ENCODE data around the gene SULT1A3. TPM values are rescaled to one million over a fixed set of nuclear protein-coding genes. Genes with fewer than 3 reads are reported as not detected.
"Not testable (repeated sequence)": the region's sequence is repeated elsewhere in the genome, so short reads cannot be mapped to it uniquely, and the experiment has no call there.

Gene SULT1A3
- total RNA-seq, 6 experiments from 2014 or later = 3.4 to 8.9 (median 4.1) TPM

DNA sequence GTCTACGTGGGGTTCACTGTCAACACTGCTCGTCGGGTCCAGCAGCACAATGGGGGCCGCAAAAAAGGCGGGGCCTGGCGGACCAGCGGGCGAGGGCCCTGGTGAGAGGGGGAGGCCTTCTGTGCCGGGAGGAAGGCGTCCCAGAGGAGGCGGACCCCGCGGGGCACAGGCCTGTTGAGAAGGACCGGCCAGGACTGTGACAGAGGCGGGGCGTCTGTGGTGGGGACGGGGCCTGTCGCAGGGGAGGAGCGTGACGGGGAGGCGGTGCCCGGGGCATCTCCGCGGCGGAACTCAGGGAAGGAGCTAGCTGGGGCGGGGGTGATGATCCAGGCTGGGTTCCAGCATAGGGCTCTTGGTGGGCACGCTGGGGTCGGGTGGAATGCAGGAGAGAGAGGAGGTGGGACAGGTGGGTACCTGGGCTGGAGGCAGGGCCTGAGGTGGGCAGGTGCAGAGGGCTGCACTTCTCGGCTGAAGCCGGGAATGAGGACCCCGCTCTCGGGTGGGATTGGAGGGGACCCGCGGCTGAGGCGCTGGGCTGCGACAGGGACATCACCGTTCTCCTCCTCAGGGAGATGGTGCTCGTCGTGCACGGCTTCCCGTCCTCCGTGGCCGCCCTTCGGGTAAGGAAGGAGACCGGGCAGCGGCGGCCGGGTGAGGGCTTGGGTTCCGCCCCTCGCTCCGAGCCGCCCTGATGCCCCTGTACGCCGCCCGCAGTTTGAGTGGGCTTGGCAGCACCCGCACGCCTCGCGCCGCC is 4.7 kb upstream of the SULT1A3 start:
- H3K4me1 Mint-ChIP-seq (ENCODE audit: low read depth); H3K4me3 Mint-ChIP-seq; H3K9me3 Mint-ChIP-seq; H3K27ac Mint-ChIP-seq; H3K36me3 Mint-ChIP-seq (ENCODE audit: low read depth); H3K27me3 Mint-ChIP-seq (ENCODE audit: insufficient read depth): not testable (repeated sequence)
- DNase-seq = peak; percentile 0

DNA sequence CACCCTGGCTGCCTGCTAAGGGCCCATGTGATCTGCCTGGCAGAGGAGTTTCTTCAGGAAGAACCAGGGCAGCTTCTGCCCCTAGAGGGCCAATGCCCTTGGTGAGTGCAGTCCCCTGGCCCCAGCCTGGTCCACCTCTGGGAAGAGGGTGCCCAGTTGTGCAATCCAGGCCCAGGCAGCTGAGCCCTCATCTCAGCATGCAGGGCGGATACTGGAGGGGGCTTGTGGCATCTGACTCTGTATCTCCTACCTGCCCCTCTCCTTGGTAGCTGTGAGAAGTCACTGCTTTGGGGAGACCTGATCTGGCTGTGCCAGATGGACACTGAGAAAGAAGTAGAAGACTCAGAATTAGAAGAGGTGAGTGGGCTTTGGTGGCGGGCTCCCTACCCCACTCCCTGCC is 2.1 kb upstream of the SULT1A3 start:
- H3K4me1 Mint-ChIP-seq (ENCODE audit: low read depth) = not testable (repeated sequence)

GRCh38 chr16:30199608-30200343 is 721 bp downstream of the SULT1A3 start:
- DNase-seq; H3K36me3 Mint-ChIP-seq (ENCODE audit: low read depth); H3K27ac Mint-ChIP-seq; H3K27me3 Mint-ChIP-seq (ENCODE audit: insufficient read depth); H3K9me3 Mint-ChIP-seq; H3K4me1 Mint-ChIP-seq (ENCODE audit: low read depth); H3K4me3 Mint-ChIP-seq: not testable (repeated sequence)

More for the DNA sequence above, 2.1 kb upstream of the SULT1A3 start:
- not testable (repeated sequence) for H3K27ac Mint-ChIP-seq; H3K36me3 Mint-ChIP-seq (ENCODE audit: low read depth); H3K4me3 Mint-ChIP-seq; H3K9me3 Mint-ChIP-seq; DNase-seq; H3K27me3 Mint-ChIP-seq (ENCODE audit: insufficient read depth)

DNA sequence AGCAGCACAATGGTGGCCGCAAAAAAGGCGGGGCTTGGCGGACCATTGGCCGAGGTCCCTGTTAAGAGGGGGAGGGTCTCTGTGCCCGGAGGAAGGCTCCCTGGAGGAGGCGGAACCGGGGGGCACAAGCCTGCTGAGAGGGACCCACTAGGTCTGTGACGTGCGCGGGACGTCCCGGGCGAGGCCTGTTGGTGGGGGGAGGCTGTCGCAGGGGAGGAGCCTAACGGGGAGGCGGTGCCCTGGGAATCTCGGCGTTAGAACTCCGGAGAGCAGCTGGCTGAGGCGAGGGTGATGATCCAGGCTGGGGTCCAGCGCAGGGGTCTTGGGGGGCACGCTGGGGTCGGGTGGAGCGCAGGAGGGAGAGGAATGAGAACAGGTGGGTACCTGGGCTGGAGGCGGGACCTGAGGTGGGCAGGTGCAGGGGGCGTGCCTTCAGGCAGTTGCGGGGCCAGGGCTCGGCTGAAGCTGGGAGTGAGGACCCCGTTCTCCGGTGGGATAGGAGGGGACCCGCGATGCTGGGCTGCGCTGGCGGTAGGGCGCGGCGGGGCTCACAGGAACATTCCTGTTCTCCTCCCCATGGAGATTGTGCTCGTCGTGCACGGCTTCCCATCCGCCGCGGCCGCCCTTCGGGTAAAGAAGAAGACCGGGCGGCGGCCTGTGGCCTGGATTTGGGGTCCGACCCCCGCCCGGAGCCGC is 6.6 kb downstream of the SULT1A3 start:
- H3K4me1 Mint-ChIP-seq (ENCODE audit: low read depth); H3K9me3 Mint-ChIP-seq; H3K27me3 Mint-ChIP-seq (ENCODE audit: insufficient read depth); DNase-seq; H3K36me3 Mint-ChIP-seq (ENCODE audit: low read depth); H3K27ac Mint-ChIP-seq; H3K4me3 Mint-ChIP-seq: not testable (repeated sequence)

GRCh38 chr16:30206252-30206651 is 7.2 kb downstream of the SULT1A3 start:
- not testable (repeated sequence) for DNase-seq; H3K36me3 Mint-ChIP-seq (ENCODE audit: low read depth); H3K27me3 Mint-ChIP-seq (ENCODE audit: insufficient read depth); H3K4me1 Mint-ChIP-seq (ENCODE audit: low read depth); H3K4me3 Mint-ChIP-seq; H3K9me3 Mint-ChIP-seq; H3K27ac Mint-ChIP-seq

- H3K9me3 Mint-ChIP-seq; H3K36me3 Mint-ChIP-seq (ENCODE audit: low read depth); H3K27me3 Mint-ChIP-seq (ENCODE audit: insufficient read depth); H3K4me3 Mint-ChIP-seq; H3K4me1 Mint-ChIP-seq (ENCODE audit: low read depth): not testable (repeated sequence)
- peak; percentile 0 for DNase-seq
- H3K27ac Mint-ChIP-seq = peak overlapping the region; percentile 72
Measured at GRCh38 chr16:30207063-30207704, 8.1 kb downstream of the SULT1A3 start.

GRCh38 chr16:30209032-30209431 is 10.0 kb downstream of the SULT1A3 start:
- not testable (repeated sequence) for DNase-seq; H3K9me3 Mint-ChIP-seq; H3K4me3 Mint-ChIP-seq; H3K27me3 Mint-ChIP-seq (ENCODE audit: insufficient read depth); H3K36me3 Mint-ChIP-seq (ENCODE audit: low read depth); H3K4me1 Mint-ChIP-seq (ENCODE audit: low read depth); H3K27ac Mint-ChIP-seq

DNA sequence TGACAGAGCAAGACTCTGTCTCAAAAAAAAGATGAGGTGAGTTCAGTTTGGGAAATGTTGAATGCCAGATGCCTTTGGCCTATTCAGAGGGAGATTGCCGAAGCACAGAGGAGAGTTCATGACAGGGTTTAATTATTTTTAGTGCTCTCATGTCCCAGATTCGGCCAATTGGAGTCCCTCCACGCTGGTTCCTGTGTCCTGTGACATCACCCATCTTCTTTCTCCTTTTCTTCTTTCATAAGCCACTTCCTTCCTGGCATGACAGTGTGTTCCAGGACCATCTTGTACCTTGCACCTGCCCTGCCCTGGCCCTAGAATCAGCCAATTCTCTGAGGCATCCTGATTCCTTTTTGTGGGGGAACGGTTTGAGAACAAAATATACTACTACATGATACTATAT is 12.4 kb downstream of the SULT1A3 start:
- not testable (repeated sequence) for H3K36me3 Mint-ChIP-seq (ENCODE audit: low read depth); H3K9me3 Mint-ChIP-seq; H3K4me1 Mint-ChIP-seq (ENCODE audit: low read depth); H3K4me3 Mint-ChIP-seq; H3K27ac Mint-ChIP-seq; DNase-seq; H3K27me3 Mint-ChIP-seq (ENCODE audit: insufficient read depth)

DNA sequence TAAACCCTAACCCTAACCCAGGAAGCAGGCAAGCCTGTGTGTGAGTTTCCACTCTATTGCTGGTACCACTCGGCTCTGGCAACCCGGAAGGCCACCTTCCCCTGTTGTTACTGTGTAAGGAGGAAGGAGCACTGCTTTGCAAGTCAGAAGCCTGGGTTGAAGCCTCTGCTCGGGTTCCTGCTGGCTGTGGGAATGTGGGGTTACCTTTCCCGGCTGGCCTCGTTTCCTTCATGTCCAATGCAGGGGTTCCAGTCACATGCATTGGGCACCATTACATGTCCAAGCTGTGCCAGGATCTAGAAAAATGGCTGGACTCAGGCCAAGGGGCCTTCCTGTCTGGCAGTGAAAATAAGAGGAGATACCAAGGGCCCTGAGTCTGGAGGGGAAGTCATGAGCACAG is 18.0 kb downstream of the SULT1A3 start:
- H3K36me3 Mint-ChIP-seq (ENCODE audit: low read depth); H3K9me3 Mint-ChIP-seq; H3K27me3 Mint-ChIP-seq (ENCODE audit: insufficient read depth); H3K27ac Mint-ChIP-seq; H3K4me3 Mint-ChIP-seq; DNase-seq; H3K4me1 Mint-ChIP-seq (ENCODE audit: low read depth): not testable (repeated sequence)

DNA sequence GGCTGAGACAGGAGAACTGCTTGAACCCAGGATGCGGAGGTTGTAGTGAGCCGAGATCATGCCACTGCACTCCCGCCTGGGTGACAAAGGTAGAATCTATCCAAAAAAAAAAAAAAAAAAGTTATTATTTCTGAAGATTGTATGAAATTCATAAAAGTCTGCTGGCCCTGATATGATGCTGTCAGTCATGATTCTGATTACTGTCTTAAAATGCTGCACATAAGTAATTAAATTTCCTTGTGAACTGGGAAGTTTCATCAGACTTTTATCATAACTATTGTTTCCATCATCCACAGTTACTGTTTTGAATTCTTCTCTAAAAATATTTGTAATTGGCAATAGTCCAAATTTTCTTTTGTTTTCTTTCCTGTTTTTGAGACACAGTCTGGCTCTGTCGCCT is 49.3 kb downstream of the SULT1A3 start, which contains the start of gene NPIPB13:
TSS of gene NPIPB13 (minus strand) at position 101 of the 400 bp plus-strand sequence. CDS start 2,906 bp downstream, outside the sequence.
- not testable (repeated sequence) for H3K27me3 Mint-ChIP-seq (ENCODE audit: insufficient read depth); H3K4me1 Mint-ChIP-seq (ENCODE audit: low read depth); H3K4me3 Mint-ChIP-seq; H3K9me3 Mint-ChIP-seq; H3K36me3 Mint-ChIP-seq (ENCODE audit: low read depth); H3K27ac Mint-ChIP-seq; DNase-seq

Other genes starting within 250 kb of the SULT1A3 start
- gene TMEM219, start 237.2 kb upstream of the SULT1A3 start, total RNA-seq (2021; fragmentation: NEBNext Ultra II Directional; extraction: Animal tissue kit (Norgen Biotek cat#: 25700)) = 100 to 1,000 TPM; 105 to 122 (median 110) TPM
- 10 to 100 TPM; 50.4 to 56.9 (median 53.0) TPM for gene TAOK2, start 225.4 kb upstream of the SULT1A3 start, total RNA-seq (2021; fragmentation: NEBNext Ultra II Directional; extraction: Animal tissue kit (Norgen Biotek cat#: 25700))
- gene HIRIP3, start 203.6 kb upstream of the SULT1A3 start, total RNA-seq (2021; fragmentation: NEBNext Ultra II Directional; extraction: Animal tissue kit (Norgen Biotek cat#: 25700)) = 10 to 100 TPM in 5 of 6 experiments, 1 to 10 TPM in 1; 9.8 to 14.4 (median 13.4) TPM
- gene INO80E, start 203.0 kb upstream of the SULT1A3 start, total RNA-seq (2021; fragmentation: NEBNext Ultra II Directional; extraction: Animal tissue kit (Norgen Biotek cat#: 25700)) = 10 to 100 TPM; 61.0 to 77.4 (median 73.8) TPM
- under 1 TPM in 2 of 6 experiments, not detected in 4; 0.19 to 0.30 TPM for gene DOC2A, start 188.2 kb upstream of the SULT1A3 start, total RNA-seq (2021; fragmentation: NEBNext Ultra II Directional; extraction: Animal tissue kit (Norgen Biotek cat#: 25700))
- not detected for gene C16orf92, start 176.1 kb upstream of the SULT1A3 start, total RNA-seq (2021; fragmentation: NEBNext Ultra II Directional; extraction: Animal tissue kit (Norgen Biotek cat#: 25700))
- under 1 TPM in 4 of 6 experiments, not detected in 2; 0.28 to 0.39 (median 0.33) TPM for gene TLCD3B, start 168.0 kb upstream of the SULT1A3 start, total RNA-seq (2021; fragmentation: NEBNext Ultra II Directional; extraction: Animal tissue kit (Norgen Biotek cat#: 25700))
- 1,000 to 10,000 TPM; 1,621 to 1,937 (median 1,752) TPM for gene ALDOA, start 133.5 kb upstream of the SULT1A3 start, total RNA-seq (2021; fragmentation: NEBNext Ultra II Directional; extraction: Animal tissue kit (Norgen Biotek cat#: 25700))
- gene PPP4C, start 123.3 kb upstream of the SULT1A3 start, total RNA-seq (2021; fragmentation: NEBNext Ultra II Directional; extraction: Animal tissue kit (Norgen Biotek cat#: 25700)) = 100 to 1,000 TPM; 111 to 135 (median 123) TPM
- gene TBX6, start 107.3 kb upstream of the SULT1A3 start, total RNA-seq (2021; fragmentation: NEBNext Ultra II Directional; extraction: Animal tissue kit (Norgen Biotek cat#: 25700)) = under 1 TPM; 0.16 to 0.33 (median 0.26) TPM
- gene YPEL3, start 103.0 kb upstream of the SULT1A3 start, total RNA-seq (2021; fragmentation: NEBNext Ultra II Directional; extraction: Animal tissue kit (Norgen Biotek cat#: 25700)) = 10 to 100 TPM; 17.2 to 28.4 (median 19.1) TPM
- 1 to 10 TPM; 1.5 to 3.0 (median 2.3) TPM for gene GDPD3, start 85.7 kb upstream of the SULT1A3 start, total RNA-seq (2021; fragmentation: NEBNext Ultra II Directional; extraction: Animal tissue kit (Norgen Biotek cat#: 25700))
- 10 to 100 TPM; 58.5 to 89.3 (median 80.4) TPM for gene MAPK3, start 76.0 kb upstream of the SULT1A3 start, total RNA-seq (2021; fragmentation: NEBNext Ultra II Directional; extraction: Animal tissue kit (Norgen Biotek cat#: 25700))
- gene CORO1A, start 15.7 kb upstream of the SULT1A3 start, total RNA-seq (2021; fragmentation: NEBNext Ultra II Directional; extraction: Animal tissue kit (Norgen Biotek cat#: 25700)) = 1 to 10 TPM; 2.9 to 4.2 (median 3.7) TPM
- gene BOLA2B, start 5.6 kb upstream of the SULT1A3 start, total RNA-seq (2021; fragmentation: NEBNext Ultra II Directional; extraction: Animal tissue kit (Norgen Biotek cat#: 25700)) = 100 to 1,000 TPM; 113 to 142 (median 131) TPM
- gene SLX1A, start 5.4 kb upstream of the SULT1A3 start, total RNA-seq (2021; fragmentation: NEBNext Ultra II Directional; extraction: Animal tissue kit (Norgen Biotek cat#: 25700)) = 10 to 100 TPM; 13.2 to 23.3 (median 20.7) TPM
- gene NPIPB13, start 49.2 kb downstream of the SULT1A3 start, total RNA-seq (2021; fragmentation: NEBNext Ultra II Directional; extraction: Animal tissue kit (Norgen Biotek cat#: 25700)) = 1 to 10 TPM in 5 of 6 experiments, under 1 TPM in 1; 0.91 to 7.5 (median 4.0) TPM
- gene CD2BP2, start 156.1 kb downstream of the SULT1A3 start, total RNA-seq (2021; fragmentation: NEBNext Ultra II Directional; extraction: Animal tissue kit (Norgen Biotek cat#: 25700)) = 10 to 100 TPM; 76.2 to 91.0 (median 80.4) TPM
- 10 to 100 TPM; 44.6 to 51.6 (median 46.3) TPM for gene TBC1D10B, start 171.2 kb downstream of the SULT1A3 start, total RNA-seq (2021; fragmentation: NEBNext Ultra II Directional; extraction: Animal tissue kit (Norgen Biotek cat#: 25700))
- 1 to 10 TPM in 1 of 6 experiments, under 1 TPM in 2, not detected in 3; 0.77 to 1.2 (median 0.82) TPM for gene MYL11, start 175.5 kb downstream of the SULT1A3 start, total RNA-seq (2021; fragmentation: NEBNext Ultra II Directional; extraction: Animal tissue kit (Norgen Biotek cat#: 25700))
- gene SEPTIN1, start 183.3 kb downstream of the SULT1A3 start, total RNA-seq (2021; fragmentation: NEBNext Ultra II Directional; extraction: Animal tissue kit (Norgen Biotek cat#: 25700)) = 1 to 10 TPM; 1.5 to 2.8 (median 1.8) TPM
- gene ZNF48, start 196.2 kb downstream of the SULT1A3 start, total RNA-seq (2021; fragmentation: NEBNext Ultra II Directional; extraction: Animal tissue kit (Norgen Biotek cat#: 25700)) = 1 to 10 TPM; 5.3 to 7.9 (median 6.1) TPM
- 10 to 100 TPM; 15.8 to 19.1 (median 16.8) TPM for gene ZNF771, start 208.4 kb downstream of the SULT1A3 start, total RNA-seq (2021; fragmentation: NEBNext Ultra II Directional; extraction: Animal tissue kit (Norgen Biotek cat#: 25700))
- 10 to 100 TPM; 24.9 to 37.9 (median 28.5) TPM for gene DCTPP1, start 230.8 kb downstream of the SULT1A3 start, total RNA-seq (2021; fragmentation: NEBNext Ultra II Directional; extraction: Animal tissue kit (Norgen Biotek cat#: 25700))
- 10 to 100 TPM; 29.7 to 36.7 (median 31.1) TPM for gene SEPHS2, start 246.6 kb downstream of the SULT1A3 start, total RNA-seq (2021; fragmentation: NEBNext Ultra II Directional; extraction: Animal tissue kit (Norgen Biotek cat#: 25700))